ENCODE results near the gene FUCA1.
A peak's percentile ranks its signal among the peaks of the same experiment; 100 is the strongest.

The FUCA1 gene

DNA sequence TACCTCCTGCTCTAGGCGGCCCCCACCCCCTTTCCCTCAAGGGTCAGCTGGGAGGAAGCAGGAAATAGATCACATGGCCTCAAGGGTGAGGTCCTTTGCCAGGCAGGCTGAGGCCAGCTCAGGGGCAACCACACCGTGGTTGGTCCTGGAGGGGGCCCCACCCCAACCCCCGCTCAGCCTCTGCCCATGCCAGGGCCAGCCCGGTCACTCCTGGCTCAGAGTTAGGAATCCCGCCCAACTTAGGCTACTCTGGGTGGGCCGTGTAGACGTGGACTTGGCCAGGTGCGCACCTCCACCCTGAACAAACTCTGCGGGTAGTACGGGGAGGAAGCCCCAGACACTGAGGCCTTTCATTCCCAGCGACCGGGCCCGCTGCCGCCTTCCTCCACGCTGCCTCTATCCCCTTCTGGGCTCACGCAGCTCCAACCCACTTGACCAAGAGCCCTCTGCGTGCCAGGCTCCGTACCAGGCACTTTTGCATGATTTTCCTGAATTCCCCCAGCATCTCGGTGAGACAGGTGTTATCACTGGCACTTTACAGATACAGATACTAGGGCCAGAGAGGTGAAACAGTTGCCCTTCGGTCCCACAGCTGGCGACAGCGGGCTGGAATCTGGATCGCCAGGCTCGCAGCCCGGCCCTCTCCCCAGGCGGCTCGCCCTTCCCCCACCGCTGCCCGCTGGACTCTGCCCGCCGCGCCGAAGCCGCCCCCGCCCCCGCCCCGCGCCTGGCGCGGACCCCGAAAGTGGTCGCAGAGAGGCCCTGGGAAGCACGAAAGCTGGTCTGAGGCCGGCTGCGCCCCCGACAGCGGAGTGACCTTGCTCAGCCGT is 68.3 kb downstream of the FUCA1 start:
- peak; percentile 57 for DNase-seq

DNA sequence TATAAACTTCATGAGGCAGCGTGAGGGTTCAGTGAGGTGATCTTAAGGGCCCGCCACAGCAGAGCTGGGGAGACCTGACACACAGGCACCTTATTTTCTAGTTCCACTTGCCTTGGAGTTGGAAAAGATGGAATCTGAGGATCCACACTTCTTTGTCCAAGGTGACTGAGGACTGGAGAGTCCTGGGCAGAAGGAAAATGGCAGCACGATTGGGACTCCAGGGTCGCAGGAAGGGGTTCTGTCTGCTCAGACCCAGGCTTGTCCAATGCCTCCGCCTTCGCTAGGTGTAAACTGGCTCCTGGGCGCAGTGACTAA is 68.9 kb downstream of the FUCA1 start:
- DNase-seq = no peak

DNA sequence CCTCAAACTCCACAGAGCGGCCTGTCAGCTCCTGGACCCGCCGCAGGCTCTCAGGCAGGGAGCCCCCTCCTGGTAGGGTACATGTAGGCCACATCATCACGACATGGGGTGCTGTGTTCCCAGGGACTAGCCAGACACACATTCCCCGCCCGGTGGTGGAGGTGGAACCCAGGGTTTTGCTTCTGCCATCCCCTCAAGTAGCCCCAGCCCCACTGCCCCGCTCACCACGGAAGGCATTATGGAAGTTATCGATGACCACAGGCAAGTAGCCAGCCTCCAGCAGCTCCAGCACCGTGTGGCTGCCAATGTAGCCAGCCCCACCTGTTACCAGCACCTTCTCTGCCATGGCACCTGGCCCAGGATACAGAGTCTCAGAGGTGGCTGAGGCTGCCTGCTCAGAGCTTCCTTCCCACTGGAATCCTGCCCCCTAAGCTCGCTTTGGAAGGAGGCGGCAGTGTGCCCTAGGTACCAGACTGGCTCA is 69.4 kb downstream of the FUCA1 start:
- DNase-seq = no peak

DNA sequence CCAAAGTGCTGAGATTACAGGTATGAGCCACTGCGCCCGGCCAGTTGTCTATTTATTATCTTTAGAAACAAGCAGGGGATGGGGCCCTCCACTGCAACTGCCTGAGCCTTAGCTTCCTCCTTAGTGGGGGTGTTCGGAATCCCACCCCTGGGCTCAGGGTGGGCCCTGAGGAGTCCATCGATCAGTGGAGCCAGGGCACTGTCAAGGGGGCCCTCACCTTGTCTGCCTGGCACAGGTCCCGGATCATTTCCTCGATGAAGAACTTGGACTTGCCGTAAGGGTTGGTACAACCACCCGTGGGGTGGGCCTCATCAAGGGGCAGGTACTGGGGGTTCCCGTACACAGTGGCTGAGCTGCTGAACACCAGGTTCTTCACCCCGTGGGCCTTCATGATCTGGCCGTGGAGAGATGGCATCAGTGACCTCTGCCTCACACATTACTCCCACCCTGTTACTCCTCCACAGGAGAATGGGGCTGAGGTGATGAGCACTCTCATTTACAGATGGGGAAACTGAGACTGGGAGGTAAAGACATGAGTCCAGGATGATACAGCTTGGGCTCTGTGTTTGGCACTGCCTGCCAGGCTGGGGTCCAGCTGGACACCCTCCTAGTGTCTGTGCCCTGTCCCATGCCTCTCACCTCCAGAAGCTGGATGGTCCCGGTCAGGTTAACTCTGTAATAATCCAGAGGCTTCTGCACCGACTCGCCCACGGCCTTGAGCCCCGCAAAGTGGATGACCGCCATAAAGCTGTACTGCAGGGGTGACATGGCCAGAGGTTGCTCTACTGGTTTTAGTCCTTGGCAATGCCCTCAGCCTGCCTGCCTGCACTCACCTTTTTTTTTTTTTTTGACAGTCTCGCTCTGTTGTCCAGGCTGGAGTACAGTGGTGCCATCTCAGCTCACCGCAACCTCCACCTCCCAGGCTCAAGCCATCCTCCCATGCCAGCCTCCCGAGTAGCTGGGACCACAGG is 70.3 kb downstream of the FUCA1 start:
- DNase-seq = no peak

DNA sequence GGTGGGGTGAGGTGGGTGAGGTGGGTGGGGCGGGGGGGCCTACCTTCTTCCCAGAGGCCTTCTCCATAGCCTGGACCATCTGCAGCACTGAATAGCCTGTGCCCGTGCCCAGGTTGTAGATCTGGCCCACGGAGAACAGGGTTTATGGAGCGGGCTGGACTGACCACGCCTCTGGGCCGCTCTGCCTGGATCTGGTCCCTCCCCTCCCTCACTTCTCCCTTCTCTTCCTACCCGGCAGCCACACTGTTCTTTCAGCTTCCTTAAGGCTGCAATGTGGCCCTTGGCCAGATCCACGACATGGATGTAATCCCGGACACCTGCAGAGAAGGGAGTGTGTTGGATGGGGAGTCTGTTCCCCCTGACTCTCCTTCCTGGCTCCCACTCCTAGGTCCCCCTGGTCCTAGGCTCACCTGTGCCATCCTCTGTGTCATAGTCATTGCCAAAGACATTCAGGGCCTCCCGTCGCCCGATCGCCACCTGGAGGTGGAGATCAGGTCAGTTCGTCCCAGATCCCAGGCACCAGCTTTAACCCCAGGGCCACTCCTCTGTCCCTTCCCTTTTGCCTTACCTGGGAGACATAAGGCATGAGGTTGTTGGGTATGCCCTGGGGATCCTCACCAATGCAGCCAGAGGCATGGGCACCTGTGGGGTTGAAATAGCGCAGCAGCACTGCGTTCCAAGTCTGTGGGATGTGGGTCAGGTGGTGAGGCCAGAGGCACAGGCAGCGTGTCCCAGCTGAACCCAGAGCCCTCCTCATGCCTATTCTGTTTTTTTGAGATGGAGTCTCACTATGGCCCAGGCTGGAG is 71.4 kb downstream of the FUCA1 start:
- no peak for DNase-seq

DNA sequence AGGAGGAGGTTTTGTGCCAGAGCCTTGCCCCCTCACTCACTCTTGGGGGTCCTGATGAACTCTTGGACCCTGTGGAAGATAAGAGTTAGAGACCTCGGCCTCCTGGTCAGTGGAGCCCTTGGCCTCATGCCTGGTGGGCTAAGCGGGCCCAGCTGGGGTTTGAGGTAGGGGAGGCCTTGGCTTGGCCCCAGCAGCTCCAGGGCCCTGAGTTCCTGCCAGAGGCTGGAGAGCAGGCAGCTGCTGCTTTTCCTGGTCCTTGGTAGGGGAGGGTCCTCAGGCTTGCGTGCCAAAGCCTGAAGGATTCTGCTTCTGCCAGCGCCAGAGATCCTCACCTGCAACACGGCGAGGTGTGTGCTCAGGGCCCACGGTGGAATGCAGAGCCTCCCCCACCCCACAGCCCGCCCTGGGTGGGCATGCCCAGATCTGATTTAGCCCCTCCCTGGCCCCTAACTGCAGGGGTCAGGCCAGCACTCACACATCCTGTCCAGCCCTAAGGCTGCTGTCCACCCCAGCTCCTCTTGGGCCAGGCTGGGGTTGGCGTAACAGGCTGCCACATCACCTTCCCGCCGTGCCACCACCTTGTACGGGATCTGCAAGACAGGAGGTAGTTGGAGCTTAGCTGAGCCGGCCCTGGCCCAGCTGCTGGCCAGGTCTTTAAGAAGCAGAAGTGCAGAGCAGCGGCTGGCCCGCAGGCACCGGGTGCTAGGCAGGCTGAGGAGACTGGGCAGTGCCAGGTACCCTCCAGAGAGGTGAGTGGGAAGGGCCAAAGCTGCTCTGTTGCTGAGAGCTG is 72.2 kb downstream of the FUCA1 start:
- DNase-seq = no peak

All from fibroblast of skin of right biceps (primary cell).